ENCODE results near the gene CCSAP.

Gene CCSAP

GRCh38 chr1:229285440-229285839, 57.4 kb downstream of the CCSAP start:
- no peak for DNase-seq

- no peak for DNase-seq
Observed at GRCh38 chr1:229284887-229285286, 58.0 kb downstream of the CCSAP start.

DNA sequence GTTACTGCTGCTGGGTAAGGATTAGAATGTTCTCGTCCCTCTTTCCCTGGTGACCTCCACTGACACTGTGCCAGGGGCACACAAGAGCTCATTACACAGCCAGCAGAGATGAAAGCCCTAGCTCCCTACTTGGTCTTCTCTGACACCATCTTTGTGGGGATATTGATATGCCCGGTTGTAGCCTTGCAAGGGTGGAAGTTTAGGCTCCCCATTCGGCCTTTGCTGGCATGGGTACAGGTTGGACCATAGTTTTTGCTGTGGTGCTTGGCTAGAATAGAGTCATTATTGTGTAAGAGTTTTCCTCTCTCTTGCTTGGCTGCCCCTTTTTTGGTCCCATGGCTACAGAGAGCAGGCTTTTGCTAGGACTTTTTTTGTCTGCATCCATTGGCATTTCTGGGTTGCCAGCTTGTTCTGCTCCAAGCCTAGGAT, 59.6 kb downstream of the CCSAP start:
- DNase-seq, result no peak

DNA sequence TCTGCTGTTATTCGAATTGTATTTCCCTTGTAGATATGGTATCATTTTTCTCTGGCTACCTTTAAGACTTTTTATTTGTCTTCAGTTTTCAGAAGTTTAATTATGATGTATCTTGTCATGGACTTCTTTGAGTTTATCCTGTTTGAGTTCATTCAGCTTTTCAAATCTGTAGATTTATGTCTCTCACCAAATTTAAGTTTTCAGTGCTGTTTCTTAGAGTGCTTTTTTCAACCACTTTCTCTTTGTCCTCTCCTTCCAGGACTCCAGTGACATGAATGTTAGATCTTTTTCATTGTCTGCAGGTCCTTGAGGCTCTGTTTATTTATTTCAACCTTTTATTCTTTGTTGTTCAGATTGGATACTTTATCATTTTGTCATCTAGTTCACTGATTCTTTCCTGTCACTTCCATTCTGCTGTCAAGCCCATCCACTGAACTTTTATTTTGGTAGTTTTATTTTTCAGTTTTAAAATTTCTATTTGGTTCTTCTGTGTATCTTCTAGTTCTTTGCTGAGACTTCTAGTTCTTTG, 60.5 kb downstream of the CCSAP start:
- no peak for DNase-seq

- DNase-seq, result no peak
Observed at GRCh38 chr1:229281339-229281926, 61.4 kb downstream of the CCSAP start.

- no peak for DNase-seq
Observed at GRCh38 chr1:229280921-229281320, 61.9 kb downstream of the CCSAP start.

DNA sequence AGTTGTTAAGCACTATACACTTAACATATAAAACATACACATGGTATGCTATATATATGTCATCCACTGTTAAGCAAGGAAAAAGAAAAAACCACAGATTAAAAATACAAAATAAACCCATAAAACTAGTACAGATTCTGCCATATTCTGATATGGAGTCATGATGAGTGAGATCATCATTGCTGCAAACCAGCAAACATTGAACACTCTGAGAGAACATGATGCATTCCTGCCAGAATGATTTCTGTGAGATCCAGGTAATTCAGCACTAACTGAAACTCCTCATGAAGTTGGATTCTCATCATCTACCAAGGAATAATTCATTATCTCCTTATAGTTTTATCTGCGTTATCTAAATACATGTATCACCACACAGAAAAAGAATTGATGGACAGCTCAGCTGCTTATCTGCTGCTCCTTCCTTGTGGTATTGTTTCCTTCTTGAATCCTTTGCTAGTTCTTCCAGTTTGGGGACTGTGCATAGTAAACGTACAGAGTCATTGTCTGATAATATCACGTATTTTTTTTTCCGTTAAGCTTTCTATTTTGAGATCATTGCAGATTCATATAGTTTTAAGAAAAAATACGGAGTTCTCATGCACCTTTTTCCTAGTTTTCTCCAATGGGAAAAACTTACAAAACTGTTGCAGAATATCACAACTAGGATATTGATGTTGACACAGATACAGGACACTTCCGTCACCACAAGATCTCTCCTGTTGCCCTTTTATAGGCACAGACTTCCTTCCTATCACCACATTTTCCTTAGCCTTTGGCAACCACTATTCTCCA, 62.6 kb downstream of the CCSAP start:
- DNase-seq, result no peak

GRCh38 chr1:229279242-229279641, 63.6 kb downstream of the CCSAP start:
- DNase-seq, result no peak

- no peak for DNase-seq
Observed at GRCh38 chr1:229278120-229278741, 64.6 kb downstream of the CCSAP start.

- no peak for DNase-seq
Observed at GRCh38 chr1:229275005-229275404, 67.8 kb downstream of the CCSAP start.

DNA sequence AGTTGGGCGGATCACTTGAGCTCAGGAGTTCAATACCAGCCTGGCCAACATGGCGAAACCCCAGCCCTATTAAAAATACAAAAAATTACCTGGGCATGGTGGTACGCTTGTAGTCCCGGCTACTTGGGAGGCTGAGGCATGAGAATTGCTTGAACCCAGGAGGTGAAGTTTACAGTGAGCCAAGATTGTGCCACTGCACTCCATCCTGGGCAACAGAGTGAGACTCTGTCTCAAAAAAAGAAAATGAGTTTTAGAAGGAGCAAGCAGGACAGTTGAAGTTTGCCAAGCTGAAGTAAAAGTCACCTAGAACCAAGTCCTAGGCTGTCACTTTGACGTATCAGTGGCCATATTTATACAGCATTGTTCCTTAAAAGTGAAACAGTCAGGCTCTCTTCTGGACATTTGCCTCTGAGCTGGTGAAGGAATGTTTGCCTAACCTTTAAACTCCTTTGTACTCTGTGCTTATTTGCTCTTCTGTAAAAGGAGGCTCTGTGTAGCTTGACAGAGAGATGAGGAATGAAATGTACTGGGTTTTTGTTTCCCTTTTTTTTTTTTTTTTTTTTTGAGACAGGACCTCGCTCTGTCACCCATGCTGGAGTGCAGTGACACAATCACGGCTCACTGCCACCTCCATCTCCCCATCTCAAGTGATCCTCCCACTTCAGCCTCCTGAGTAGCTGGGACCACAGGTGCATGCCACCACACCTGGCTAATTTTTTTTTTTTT, 69.2 kb downstream of the CCSAP start:
- DNase-seq, result no peak

DNA sequence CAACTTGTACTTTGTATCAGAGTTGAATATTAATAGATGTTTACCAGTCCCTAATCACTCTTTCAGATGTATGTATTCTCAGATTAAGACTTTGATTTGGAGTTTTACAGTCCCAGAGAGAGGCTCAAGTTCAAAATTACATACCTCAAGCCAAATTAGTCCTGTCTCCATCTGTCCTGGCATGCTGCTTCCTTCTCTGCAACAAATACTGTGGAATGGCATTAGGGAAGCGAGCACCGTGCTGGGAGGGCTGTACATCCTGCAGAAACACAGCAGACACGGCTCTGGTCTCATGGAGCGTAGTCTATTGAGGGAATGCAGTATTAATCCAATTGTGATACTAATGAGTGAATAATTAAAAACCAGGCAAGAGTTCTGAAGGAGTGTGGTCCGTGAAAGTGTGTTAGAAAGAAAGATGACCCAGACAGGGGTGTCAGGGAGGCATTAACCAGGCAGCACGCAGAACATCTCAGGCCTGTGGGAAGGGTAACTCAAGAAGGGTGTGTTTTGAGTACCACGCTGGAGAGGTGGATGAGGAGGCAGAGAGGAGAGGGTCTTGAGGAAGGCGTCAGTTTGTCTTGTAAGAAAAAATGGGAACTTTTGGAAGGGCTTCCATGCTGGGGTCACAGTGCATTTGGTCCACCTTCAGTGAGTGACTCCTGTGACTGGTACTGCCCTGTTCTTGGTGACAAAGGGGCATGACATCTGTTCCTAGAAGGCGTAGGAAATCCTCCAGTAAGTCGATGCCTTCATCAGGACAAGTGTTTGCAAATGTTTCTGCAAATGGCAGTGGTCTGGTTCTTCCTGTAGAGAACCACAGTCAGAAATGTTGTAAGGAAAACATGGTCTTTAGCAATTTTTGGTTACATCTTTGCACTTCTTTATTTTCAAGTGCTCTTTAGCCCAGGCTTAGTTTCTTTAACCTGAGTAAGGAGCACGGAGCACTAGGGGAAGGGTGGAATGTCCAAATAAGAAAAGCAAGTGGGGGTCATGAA, 70.4 kb downstream of the CCSAP start:
- no peak for DNase-seq

DNA sequence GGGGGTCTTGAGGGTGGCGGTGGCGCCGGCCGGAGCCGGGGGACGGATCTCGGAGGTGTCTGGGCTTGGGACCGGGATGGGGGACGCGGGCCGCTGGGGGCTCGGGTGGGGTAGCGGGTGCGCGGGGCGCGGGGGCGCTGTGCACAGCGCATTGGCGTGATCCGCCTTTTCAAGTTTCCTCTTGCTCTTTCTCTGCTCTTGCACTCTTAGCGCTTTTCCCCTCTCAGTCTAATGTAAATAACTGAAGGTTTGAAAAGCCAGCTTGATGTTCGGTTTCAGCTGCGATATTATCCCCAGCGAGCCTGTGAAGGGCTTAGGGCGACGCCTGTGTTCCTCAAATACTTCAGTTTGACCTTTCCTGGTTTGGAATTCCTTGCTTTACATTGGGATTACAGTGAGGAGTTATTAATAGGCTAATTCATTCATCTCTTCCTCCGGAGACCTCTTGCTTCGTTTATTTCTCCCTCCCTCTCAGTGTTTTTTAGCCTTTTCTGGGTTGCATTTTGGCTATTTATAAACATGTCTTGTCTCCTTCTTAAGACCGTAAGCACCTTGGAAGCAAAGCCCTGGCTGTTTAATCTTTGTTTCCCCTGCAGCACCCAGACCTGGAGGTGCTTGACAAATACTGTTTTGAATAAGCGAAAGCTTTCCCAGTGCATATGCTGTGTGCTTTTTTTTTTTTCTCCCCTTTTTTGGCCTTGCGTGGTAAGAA, 71.2 kb downstream of the CCSAP start:
- peak; percentile 19 for DNase-seq

Measured in activated effector memory CD4-positive, alpha-beta T cell treated with Interleukin-2 at 50 U/mL for 16 hours (primary cell).